HG02642 (cell line): ENCODE measurements around the gene GPR42.
"Not testable (repeated sequence)": the region's sequence is repeated elsewhere in the genome, so short reads cannot be mapped to it uniquely, and the experiment has no call there.

ENCODE experiments used
- ATAC-seq: cut with Tn5 transposase; IDR thresholded peaks from one replicate; pipeline ENCODE4 v1.9.1; 2021; ENCODE audit warnings: mild to moderate bottlenecking; ENCODE audit not compliant: unreplicated experiment, poor library complexity

The GPR42 gene

GRCh38 chr19:35346193-35347052, 24.4 kb upstream of the GPR42 start:
- ATAC-seq = peak; percentile 32

DNA sequence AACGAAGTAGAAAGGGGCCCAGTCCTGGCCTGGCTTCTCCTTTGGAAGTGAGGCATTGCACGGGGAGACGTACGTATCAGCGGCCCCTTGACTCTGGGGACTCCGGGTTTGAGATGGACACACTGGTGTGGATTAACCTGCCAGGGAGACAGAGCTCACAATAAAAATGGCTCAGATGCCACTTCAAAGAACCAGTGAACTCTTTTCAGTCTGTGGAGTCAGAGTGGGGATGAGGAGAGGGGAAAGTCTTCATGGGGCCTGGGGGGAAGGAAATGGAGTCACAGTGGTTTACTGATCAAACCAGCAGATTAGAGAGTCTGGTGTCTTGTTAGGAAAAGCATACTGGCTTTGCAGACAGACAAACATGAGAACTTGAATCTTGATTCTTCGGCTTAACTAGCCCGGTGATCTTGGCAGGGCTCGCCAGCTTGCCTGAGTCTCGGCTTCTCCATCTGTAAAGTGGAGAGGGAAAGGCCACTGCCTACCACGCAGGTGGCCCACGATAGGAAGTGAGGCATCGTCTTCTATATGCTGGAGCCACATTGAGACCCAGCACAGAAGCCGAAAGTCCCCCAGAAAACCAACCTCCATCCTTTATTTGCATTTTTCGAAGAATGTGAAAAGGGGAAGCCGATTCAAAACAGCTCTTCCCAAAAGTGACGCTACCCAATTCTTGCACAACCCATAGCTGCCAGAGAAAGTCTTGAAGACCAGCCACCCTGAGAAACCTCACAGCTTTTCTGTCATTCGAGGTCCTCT, 23.5 kb upstream of the GPR42 start, which contains the start of gene FFAR1:
Gene FFAR1 (plus strand): TSS at position 732 of the 759 bp plus-strand sequence. CDS start 3,650 bp downstream, outside the sequence.
- ATAC-seq = peak; percentile 62

DNA sequence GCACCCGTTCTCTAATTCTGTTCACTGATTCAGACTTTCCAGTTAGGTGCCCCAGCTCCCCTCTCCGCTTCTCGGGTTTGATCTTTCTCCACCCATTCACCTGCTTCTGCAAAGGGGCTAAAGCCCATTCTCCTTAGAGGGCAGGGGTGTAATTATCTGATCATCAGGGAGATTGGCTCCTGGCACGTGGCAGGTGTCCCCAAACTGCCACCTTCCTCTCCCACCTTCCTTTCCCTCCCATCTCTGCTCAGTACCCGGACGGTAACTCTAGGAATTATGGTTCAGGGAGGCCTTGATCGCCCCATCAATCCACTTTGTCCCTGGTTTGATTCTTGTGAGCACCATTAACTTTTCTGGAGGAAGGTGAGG, 23.0 kb upstream of the GPR42 start:
- no peak for ATAC-seq

DNA sequence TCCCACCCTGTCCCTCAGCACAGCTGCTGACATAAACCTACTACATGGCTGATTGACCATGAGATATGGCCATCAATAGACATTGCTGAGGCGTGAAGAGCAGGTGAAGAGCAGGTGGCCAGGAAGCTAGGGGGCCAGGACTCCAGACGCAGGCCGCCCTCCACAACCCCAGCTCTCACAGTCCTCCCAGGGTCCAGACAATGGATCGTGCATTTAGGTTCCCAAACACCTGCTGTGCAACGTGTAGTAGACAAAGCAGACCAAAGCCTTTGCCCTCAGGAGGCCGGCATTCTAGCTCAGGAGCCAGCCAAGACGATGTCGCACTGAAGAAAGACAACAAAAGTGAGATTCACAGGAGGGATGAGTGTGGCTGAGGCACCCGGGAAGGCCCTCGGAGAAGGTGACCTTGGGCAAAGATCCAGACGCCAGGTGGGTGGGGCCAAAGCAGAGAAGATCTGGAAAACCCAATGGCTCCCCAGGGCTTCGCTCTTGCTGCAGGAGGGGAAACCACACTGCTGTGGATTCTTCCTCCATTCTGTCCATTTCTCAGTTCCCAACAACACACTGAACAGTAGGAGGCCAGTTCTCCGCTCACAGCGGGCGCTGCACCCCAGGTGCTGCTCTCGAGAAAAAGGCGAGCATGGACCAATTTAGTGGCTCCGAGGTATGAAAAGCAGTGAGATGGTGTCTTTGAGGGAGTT, 21.8 kb upstream of the GPR42 start:
- no peak for ATAC-seq

GRCh38 chr19:35349614-35350521, 21.0 kb upstream of the GPR42 start:
- ATAC-seq = no peak

DNA sequence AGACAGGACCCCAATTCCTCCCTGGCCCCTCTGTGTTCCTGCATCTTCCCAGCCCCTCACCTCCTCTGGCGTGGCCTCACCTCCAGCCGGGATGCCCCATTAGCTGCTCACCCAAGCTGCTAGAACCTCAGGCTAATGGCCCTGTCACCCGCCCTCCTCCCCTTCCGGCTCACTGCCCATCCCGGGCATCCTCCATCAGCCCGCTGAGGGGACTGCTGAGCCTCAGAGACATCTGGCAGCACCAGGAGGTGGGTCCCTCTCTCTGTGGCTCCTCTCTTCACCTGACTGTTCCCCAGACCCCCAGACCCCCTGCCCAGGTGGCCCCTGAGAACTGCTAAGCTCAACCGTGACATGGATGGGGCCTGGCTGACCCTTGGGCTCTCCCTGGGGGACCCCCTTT, 20.3 kb upstream of the GPR42 start:
- no peak for ATAC-seq

DNA sequence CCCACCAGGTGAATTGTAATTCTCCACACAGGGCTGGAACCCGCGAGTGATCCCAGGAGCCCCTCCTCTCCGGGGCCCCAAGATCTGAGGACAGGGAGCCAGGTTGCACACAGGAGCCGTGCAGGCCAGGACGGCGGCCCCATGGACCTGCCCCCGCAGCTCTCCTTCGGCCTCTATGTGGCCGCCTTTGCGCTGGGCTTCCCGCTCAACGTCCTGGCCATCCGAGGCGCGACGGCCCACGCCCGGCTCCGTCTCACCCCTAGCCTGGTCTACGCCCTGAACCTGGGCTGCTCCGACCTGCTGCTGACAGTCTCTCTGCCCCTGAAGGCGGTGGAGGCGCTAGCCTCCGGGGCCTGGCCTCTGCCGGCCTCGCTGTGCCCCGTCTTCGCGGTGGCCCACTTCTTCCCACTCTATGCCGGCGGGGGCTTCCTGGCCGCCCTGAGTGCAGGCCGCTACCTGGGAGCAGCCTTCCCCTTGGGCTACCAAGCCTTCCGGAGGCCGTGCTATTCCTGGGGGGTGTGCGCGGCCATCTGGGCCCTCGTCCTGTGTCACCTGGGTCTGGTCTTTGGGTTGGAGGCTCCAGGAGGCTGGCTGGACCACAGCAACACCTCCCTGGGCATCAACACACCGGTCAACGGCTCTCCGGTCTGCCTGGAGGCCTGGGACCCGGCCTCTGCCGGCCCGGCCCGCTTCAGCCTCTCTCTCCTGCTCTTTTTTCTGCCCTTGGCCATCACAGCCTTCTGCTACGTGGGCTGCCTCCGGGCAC, 19.3 kb upstream of the GPR42 start:
- no peak for ATAC-seq

DNA sequence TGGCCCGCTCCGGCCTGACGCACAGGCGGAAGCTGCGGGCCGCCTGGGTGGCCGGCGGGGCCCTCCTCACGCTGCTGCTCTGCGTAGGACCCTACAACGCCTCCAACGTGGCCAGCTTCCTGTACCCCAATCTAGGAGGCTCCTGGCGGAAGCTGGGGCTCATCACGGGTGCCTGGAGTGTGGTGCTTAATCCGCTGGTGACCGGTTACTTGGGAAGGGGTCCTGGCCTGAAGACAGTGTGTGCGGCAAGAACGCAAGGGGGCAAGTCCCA, 18.8 kb upstream of the GPR42 start:
- no peak for ATAC-seq

DNA sequence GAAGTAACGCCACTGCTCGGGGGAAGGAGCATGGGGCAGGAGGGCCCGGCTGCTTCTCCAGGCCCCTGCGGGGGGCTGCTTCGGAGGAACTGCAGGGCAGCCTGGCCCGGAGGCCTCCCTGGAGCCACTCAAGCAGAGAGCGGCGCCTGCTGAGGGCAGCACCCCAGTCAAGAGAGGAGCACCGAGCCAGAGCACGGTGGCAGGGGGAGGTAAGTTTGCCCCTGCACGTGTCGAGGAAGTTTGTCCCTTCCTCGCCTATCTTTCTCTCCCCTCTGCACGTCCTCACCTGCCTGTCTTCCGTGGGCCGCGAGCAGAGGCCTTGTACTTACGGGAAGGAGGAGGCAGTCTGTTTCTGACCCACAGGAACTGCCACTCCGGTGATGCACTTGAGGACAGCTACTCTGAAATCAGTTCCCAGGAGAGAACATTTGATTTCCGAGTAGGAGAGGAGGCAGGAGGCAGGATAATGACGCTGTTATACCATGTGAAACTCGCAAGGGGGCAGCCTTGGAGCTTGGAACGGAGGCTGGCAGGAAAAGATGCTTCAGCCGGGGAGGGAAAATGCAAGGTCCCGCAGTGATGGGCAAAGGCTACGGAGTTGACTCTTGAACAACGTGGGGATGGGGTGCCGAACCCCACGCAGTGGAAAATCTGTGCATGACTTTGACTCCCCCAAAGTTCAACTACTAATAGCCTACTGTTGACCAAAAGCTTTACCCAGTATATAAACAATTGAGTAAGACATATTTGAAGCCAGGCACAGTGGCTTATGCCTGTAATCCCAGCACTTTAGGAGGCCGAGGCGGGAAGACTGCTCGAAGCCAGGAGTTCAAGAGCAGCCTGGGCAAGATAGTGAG, 18.2 kb upstream of the GPR42 start:
- ATAC-seq = no peak

- no peak for ATAC-seq
Observed at GRCh38 chr19:35353635-35354034, 17.2 kb upstream of the GPR42 start.

- ATAC-seq = no peak
Observed at GRCh38 chr19:35354898-35355297, 16.0 kb upstream of the GPR42 start.

DNA sequence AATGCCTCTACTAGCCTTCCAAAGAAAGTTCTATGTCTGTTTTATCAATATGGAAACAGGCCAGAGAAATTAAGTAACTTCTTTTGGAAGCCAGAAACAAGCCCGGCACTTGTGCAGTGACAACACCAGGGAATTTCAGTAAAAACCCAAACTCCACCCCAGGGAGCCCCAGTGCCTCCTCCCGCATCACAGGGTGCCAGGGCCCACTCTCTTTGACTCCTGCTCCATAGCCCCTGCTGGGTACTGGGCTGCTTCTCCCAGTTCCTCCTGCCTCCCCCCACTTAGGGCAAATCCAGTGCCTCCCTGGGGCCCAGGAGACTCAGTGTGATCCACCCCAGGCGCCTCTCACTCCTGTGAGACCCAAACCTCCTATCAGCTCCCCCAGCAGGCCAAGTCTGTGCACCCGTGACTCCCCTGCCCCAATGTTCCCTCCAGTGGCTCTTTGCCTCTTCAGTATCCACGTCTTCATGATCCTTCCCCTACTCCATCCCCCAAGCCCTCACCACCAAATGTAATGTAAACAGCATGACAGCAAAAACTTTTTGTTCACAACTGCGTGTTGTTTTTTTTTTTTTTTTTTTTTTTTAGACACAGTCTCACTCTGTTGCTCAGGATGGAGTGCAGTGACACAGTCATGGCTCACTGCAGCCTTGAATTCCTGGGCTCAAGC, 14.9 kb upstream of the GPR42 start:
- ATAC-seq = no peak

- ATAC-seq = no peak
Observed at GRCh38 chr19:35357867-35358573, 12.8 kb upstream of the GPR42 start, which contains the start of gene FFAR3. FFAR3 (plus strand) TSS chr19:35358460; CDS start chr19:35358891, 431 bp downstream.

DNA sequence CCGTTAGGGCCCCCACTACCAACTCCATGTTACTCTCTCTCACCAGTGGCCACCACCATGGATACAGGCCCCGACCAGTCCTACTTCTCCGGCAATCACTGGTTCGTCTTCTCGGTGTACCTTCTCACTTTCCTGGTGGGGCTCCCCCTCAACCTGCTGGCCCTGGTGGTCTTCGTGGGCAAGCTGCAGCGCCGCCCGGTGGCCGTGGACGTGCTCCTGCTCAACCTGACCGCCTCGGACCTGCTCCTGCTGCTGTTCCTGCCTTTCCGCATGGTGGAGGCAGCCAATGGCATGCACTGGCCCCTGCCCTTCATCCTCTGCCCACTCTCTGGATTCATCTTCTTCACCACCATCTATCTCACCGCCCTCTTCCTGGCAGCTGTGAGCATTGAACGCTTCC, 12.0 kb upstream of the GPR42 start:
- ATAC-seq = not testable (repeated sequence)

DNA sequence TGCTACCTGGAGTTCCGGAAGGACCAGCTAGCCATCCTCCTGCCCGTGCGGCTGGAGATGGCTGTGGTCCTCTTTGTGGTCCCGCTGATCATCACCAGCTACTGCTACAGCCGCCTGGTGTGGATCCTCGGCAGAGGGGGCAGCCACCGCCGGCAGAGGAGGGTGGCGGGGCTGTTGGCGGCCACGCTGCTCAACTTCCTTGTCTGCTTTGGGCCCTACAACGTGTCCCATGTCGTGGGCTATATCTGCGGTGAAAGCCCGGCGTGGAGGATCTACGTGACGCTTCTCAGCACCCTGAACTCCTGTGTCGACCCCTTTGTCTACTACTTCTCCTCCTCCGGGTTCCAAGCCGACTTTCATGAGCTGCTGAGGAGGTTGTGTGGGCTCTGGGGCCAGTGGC, 11.5 kb upstream of the GPR42 start:
- ATAC-seq = not testable (repeated sequence)

- not testable (repeated sequence) for ATAC-seq
Observed at GRCh38 chr19:35360081-35360480, 10.8 kb upstream of the GPR42 start.

DNA sequence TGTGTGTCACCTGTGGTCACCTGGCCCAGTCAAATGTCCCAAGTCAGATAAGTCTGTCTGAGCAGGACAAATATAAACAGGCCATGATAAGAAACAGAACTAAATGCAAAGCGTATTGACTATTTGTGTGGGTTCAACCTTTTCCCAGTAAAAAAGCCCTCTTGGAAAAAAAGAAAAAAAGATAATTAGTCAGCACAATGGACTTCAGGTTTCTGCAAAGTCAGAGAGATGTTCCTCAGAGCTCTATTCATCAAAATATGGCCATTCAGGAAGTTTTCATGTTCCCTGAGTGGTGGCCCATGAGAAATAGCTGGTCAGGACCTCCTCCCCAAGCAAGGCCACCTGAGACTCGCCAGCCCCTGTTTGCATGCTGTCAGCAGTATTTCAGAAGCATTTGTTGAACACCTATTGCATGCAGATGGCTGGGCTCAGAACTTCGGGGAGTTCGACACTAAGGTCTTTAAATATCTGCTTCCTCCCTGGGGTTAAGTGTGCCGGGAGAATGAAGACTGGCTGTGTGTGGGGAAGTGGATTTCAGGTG, 9.9 kb upstream of the GPR42 start:
- ATAC-seq = no peak
